ENCODE data around the gene DNAL1.
"Not testable (repeated sequence)": the region's sequence is repeated elsewhere in the genome, so short reads cannot be mapped to it uniquely, and the experiment has no call there.

Gene DNAL1, protein sequence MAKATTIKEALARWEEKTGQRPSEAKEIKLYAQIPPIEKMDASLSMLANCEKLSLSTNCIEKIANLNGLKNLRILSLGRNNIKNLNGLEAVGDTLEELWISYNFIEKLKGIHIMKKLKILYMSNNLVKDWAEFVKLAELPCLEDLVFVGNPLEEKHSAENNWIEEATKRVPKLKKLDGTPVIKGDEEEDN

GRCh38 chr14:73644531-73645247 lies at the start of gene DNAL1:
TSS of gene DNAL1 (plus strand) at chr14:73644986. CDS start at chr14:73645040, 54 bp downstream.
- DNase-seq (ENCODE audit: low read depth), result peak; percentile 82

- no peak for DNase-seq (ENCODE audit: low read depth)
Observed at GRCh38 chr14:73599499-73599898, 45.3 kb upstream of the DNAL1 start.

DNA sequence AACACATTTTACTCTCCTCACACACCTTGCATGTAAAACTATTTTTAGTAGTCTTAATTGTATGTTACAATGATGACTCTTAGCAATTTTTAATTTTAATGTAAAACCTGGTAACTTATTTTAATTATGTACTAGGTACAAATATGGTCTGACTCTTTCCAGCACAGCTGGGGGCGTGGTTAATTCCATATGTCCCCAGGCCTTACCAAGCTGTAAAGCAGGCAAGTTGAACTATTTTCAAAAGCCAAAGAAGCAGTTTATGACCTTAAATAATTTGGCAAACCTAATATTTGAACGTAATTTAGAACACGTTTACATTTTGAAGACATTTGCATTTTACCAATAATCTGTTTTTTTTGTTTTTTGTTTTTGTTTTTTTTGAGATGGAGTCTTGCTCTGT lies 41.8 kb upstream of the DNAL1 start:
- DNase-seq (ENCODE audit: low read depth), result no peak

- DNase-seq (ENCODE audit: low read depth), result no peak
Observed at GRCh38 chr14:73606271-73606670, 38.5 kb upstream of the DNAL1 start.

DNA sequence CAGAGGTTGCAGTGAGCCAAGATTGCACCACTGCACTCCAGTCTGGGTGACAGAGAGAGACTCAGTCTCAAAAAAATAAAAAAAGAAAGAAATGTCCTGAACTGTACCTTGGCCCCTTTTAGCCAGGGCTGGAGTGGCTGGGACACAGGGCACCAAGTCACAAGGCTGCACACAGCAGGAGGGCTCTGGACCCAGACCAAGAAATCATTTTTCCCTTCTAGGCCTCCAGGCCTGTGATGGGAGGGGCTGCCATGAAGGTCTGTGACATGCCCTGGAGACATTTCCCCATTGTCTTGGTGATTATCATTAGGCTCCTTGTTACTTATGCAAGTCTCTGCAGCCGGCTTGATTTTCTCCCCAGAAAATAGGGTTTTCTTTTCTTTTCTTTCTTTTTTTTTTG lies 37.5 kb upstream of the DNAL1 start:
- DNase-seq (ENCODE audit: low read depth), result no peak

DNA sequence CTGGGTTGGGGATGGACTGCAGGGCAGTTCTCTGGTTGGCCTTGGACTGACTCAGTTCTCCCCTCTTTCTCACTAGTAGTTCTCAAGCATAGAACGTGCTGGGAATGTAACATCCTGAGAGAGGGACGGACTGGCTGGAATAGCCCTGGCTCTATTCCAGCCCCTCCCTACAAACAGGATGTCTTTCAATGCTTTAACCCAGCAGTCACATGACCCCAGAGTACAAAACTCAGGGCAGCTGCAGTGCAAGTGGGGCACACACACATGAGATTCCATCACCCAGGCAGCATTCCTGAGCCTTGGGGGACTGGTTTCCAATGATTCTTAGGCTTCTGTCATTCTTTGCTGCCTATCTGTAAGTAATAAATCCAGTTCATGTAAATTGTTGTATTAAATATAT lies 34.1 kb upstream of the DNAL1 start:
- DNase-seq (ENCODE audit: low read depth), result no peak

GRCh38 chr14:73612339-73613045 lies 32.3 kb upstream of the DNAL1 start, which contains the start of gene ACOT6:
TSS of gene ACOT6 (plus strand) at chr14:73612517. CDS start at chr14:73612572, 55 bp downstream.
- DNase-seq (ENCODE audit: low read depth), result peak; percentile 40

DNA sequence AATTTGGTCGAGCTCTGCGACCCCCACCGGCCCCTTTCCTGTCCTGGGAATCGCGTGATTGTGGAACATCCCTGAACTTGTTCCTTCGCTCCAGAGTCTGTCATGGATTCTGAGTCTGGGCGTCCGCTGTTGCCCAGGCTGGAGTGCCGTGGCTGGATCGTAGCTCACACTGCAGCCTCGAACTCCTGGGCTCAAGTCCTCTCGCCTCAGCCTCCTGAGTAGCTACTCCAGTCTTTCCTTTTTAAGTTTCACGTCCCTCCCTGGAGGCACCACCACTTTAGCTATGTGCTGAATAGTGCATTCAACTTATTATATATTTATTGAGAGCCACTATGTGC lies 31.8 kb upstream of the DNAL1 start:
- no peak for DNase-seq (ENCODE audit: low read depth)

GRCh38 chr14:73613419-73613963 lies 31.3 kb upstream of the DNAL1 start:
- no peak for DNase-seq (ENCODE audit: low read depth)

- DNase-seq (ENCODE audit: low read depth), result no peak
Observed at GRCh38 chr14:73616831-73617230, 28.0 kb upstream of the DNAL1 start.

- no peak for DNase-seq (ENCODE audit: low read depth)
Observed at GRCh38 chr14:73619524-73619923, 25.3 kb upstream of the DNAL1 start.

DNA sequence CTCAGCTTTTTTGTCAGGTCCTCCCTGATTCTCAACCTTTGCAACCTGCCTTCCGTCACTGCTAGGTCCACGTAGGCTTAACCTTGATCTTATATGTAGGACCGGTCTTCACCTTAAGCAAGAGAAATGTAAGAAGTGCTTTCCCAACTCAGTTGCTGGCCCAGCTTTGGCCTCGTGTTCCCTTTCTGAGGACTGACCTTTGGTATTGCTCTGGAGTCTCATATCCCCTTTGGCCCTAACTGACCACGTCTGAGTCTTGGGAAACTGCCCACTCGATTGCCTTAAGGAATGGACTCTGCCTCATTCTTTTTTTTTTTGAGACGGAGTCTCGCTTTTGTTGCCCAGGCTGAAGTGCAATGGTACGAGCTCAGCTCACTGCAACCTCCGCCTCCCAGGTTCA lies 24.5 kb upstream of the DNAL1 start:
- DNase-seq (ENCODE audit: low read depth), result no peak

DNA sequence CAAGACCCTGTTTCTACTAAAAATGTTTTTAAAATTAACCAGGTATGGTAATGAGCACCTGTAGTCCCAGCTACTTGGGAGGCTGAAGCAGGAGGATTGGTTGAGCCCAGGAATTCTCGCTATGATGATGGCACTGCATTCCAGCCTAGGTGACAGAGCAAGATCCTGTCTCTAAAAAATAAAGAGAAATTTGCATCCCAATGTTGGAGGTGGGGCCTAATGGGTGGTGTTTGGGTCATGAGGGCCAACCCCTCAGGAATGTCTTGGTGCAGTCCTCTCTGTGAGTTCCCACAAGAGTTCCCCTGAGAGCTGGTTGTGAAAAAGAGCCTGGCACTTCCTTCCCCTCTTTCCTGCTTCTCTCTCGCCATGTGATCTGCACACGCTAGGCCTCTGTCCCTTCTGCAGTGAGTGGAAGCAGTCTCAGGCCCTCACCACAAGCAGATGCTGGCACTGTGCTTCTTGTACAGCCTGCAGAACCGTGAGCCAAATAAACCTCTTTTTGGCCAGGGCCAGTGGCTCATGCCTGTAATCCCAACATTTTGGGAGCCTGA lies 21.2 kb upstream of the DNAL1 start:
- DNase-seq (ENCODE audit: low read depth), result no peak

GRCh38 chr14:73625706-73626105 lies 19.1 kb upstream of the DNAL1 start:
- DNase-seq (ENCODE audit: low read depth), result no peak

DNA sequence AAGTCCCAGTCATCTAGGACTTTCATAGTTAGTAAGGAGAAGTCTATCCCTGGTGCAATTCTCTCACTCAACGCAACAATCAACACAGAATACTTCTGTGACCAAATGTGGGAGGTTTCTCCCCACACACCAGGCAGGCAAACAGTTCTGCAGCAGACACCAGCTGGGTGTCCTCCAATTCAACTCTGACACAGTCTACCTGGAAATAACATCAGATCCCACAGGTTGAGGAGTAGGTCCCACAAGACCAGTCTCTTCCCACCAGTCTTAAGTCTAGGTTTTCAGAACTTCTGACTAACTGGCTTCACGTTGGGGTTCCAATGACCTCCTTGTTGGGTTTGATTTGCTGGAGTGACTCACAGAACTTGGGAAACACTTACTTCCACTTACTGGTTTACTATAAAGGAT lies 17.6 kb upstream of the DNAL1 start:
- DNase-seq (ENCODE audit: low read depth), result no peak

DNA sequence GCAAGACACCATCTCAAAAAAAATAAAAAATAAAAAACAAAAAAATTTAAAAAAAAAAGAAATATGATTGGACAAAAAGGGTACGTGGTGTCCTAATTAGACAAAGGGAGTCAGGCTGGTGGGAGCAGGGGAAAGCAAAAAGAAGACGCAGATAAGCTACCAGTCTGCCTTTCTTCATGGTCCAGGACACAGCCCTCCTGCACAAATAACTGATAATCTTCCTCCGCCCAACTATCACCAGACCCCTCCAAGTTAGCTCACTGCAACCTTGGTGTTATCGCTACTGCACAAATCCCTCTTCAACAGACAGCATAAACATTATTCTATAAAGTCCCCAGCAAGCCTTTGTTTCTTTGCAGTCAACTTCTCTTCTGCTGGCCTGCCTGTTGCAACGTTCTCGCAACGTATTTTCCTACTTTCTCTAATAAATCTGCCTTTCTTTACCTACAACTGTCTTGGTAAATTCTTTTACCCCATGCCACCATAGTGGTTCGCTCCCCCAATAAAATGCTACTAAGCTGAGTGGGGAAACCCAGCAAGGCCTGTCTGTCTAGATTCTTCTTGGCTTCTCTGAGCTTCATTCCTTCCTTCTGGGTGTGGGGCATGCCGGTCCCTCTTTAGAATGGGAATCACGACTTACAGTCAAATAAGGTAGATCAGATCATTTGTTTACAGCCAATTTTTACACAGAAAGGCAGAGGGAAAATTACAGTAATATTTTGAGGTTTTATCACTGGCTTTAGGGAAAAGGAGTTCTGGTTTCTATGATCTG lies 14.6 kb upstream of the DNAL1 start:
- DNase-seq (ENCODE audit: low read depth), result no peak

- DNase-seq (ENCODE audit: low read depth), result peak; percentile 44
Observed at GRCh38 chr14:73633116-73634010, 11.4 kb upstream of the DNAL1 start.

DNA sequence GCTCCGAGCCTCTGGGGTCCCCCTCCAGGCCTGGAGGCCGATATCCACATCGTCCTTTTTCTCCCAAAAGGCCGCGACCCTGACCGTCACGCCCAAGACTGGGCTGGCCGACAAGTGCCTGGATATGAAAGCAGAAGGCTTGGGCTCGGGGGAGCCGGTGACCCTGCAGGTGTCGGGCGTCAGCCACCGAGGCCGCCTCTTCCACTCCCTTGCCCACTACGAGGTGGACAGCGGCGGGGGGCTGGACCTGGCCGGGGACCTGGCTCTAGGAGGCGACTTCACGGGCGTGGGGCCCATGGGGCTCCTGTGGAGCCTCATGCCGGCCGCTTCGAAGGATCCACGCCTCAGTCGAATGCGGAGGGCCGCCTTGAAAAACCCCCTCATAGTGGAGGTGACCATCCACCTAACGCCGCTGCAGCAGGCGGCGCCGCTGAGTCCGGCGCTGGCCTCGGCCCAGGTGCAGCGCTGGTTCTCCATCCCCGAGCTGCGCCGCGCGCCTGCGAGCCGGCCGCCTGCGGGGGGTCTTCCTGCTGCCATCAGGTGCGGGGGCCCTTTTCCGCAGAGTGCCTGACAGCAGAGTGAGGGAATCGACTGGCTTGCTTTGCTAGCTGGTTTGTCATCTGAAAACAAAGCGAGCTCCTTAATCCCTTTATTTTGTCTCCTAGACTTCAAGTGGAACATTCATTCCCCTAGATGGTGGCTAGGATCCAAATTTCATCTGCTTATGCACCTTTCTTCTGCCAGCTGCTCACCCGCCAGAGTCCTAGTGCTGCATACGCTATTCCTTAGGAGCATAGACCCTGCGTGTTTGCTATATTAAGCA lies 10.6 kb upstream of the DNAL1 start:
- no peak for DNase-seq (ENCODE audit: low read depth)

DNA sequence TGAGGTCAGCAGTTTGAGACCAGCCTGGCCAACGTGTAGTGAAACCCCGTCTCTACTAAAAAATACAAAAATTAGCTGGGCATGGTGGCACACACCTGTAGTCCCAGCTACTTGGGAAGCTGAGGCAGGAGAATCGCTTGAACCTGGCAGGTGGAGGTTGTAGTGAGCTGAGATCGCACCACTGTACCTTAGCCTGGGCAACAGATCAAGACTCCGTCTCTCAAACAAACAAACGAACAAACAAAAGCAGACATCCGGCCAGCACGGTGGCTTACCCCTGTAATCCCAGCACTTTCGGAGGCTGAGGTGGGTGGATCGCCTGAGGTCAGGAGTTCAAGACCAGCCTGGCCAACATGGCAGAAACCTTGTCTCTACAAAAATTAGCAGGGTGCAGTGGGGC lies 8.4 kb upstream of the DNAL1 start:
- not testable (repeated sequence) for DNase-seq (ENCODE audit: low read depth)

- no peak for DNase-seq (ENCODE audit: low read depth)
Observed at GRCh38 chr14:73637830-73638229, 7.0 kb upstream of the DNAL1 start.

Measured in stromal cell of bone marrow (primary cell).